CD14-positive monocyte (primary cell): Measurements from ENCODE around the gene AMZ1. TPM values are rescaled to one million over a fixed set of nuclear protein-coding genes. Genes with fewer than 3 reads are reported as not detected.

Experiments used
- DNase-seq, 3 donors: peaks; one replicate each; pipeline ENCODE4 v3.0.0-alpha.2; 2011 to 2022
- H2AFZ ChIP-seq: 2 replicates; pipeline ENCODE4 v1.6.0; 2012; ENCODE audit warnings: mild to moderate bottlenecking, low read depth, low read length, inconsistent platforms; ENCODE audit not compliant: insufficient read depth, poor library complexity, severe bottlenecking
- H3K27ac ChIP-seq, 2 donors: 1 replicate in 1 of 2; 2 replicates in 1 of 2; pipeline ENCODE4 v1.5.1; 2012 to 2013; ENCODE audit warnings: low read length in 2 of 2, control low read depth in 1 of 2, inconsistent platforms in 1 of 2, low read depth in 1 of 2, mild to moderate bottlenecking in 1 of 2
- H3K27me3 ChIP-seq, 2 donors: one replicate each; pipeline versions ENCODE4 v1.6.0 to v1.6.1; 2011 to 2013; ENCODE audit warnings: low read length in 2 of 2; ENCODE audit not compliant: control insufficient read depth in 2 of 2, insufficient read depth in 2 of 2
- H3K36me3 ChIP-seq, 2 donors: replicated peaks in 1 of 2; 1 replicate in 1 of 2; 2 replicates in 1 of 2; pipeline versions ENCODE4 v1.5.1 to v1.6.1; 2012 to 2013; ENCODE audit warnings: low read length in 2 of 2, control low read depth in 1 of 2, inconsistent platforms in 1 of 2, mild to moderate bottlenecking in 1 of 2; ENCODE audit not compliant: insufficient read depth in 2 of 2, control insufficient read depth in 1 of 2
- H3K4me1 ChIP-seq, 2 donors: 1 replicate in 1 of 2; 2 replicates in 1 of 2; pipeline versions ENCODE4 v1.5.1 to v1.6.1; 2012 to 2013; ENCODE audit warnings: low read length in 2 of 2, control low read depth in 1 of 2, inconsistent platforms in 1 of 2, mild to moderate bottlenecking in 1 of 2, moderate library complexity in 1 of 2; ENCODE audit not compliant: insufficient read depth in 2 of 2, control insufficient read depth in 1 of 2
- H3K4me2 ChIP-seq: replicated peaks from 2 replicates; pipeline ENCODE3; 2012; ENCODE audit warnings: low read length, moderate library complexity, mild to moderate bottlenecking; ENCODE audit not compliant: poor library complexity, severe bottlenecking; ENCODE audit errors: extremely low read depth
- H3K4me3 ChIP-seq, 3 experiments: fragments of 200-600 bp in 1 of 3; sonication (generic) in 1 of 3; replicated peaks in 1 of 3; 1 replicate in 2 of 3; 2 replicates in 1 of 3; pipeline ENCODE4 v1.5.1; 2011 to 2013; ENCODE audit warnings: low read length in 3 of 3, mild to moderate bottlenecking in 3 of 3, control low read depth in 2 of 3, low read depth in 2 of 3, inconsistent platforms in 1 of 3, moderate library complexity in 1 of 3
- H3K79me2 ChIP-seq: 2 replicates; pipeline ENCODE4 v1.6.0; 2012; ENCODE audit warnings: mild to moderate bottlenecking, control low read depth, inconsistent platforms, low read length, moderate library complexity; ENCODE audit not compliant: insufficient read depth
- H3K9ac ChIP-seq: 2 replicates; pipeline ENCODE4 v1.6.0; 2017; ENCODE audit warnings: low read length, mild to moderate bottlenecking; ENCODE audit not compliant: insufficient read depth, poor library complexity, severe bottlenecking
- H3K9me3 ChIP-seq, 2 donors: replicated peaks in 1 of 2; 1 replicate in 1 of 2; 2 replicates in 1 of 2; pipeline versions ENCODE4 v1.5.1 to v1.6.1; 2012 to 2013; ENCODE audit warnings: low read length in 2 of 2, control low read depth in 1 of 2; ENCODE audit not compliant: control insufficient read depth in 1 of 2, insufficient read depth in 1 of 2
- H4K20me1 ChIP-seq: 2 replicates; pipeline ENCODE4 v1.6.0; 2012; ENCODE audit warnings: mild to moderate bottlenecking, low read length, control low read depth, moderate library complexity; ENCODE audit not compliant: insufficient read depth
- H3K27ac Mint-ChIP-seq, 7 donors: one replicate each; pipeline ENCODE4 v1.8.0; 2020; ENCODE audit warnings: mild to moderate bottlenecking in 7 of 7, mixed read lengths in 7 of 7, moderate library complexity in 6 of 7, inconsistent platforms in 2 of 7
- H3K27me3 Mint-ChIP-seq, 3 donors: one replicate each; pipeline ENCODE4 v1.8.0; 2021 to 2022; ENCODE audit warnings: low read depth in 3 of 3, mild to moderate bottlenecking in 3 of 3, mixed read lengths in 3 of 3, moderate library complexity in 3 of 3, inconsistent platforms in 1 of 3
- H3K36me3 Mint-ChIP-seq, 2 donors: one replicate each; pipeline ENCODE4 v1.8.0; 2020; ENCODE audit warnings: mixed read lengths in 2 of 2, inconsistent platforms in 1 of 2, mild to moderate bottlenecking in 1 of 2
- H3K4me1 Mint-ChIP-seq: one replicate; pipeline ENCODE4 v1.8.0; 2020; ENCODE audit warnings: mild to moderate bottlenecking, mixed read lengths
- H3K4me3 Mint-ChIP-seq, 2 donors: one replicate each; pipeline ENCODE4 v1.8.0; 2020; ENCODE audit warnings: mild to moderate bottlenecking in 2 of 2, mixed read lengths in 2 of 2, moderate library complexity in 1 of 2
- H3K9me3 Mint-ChIP-seq, 7 donors: one replicate each; pipeline ENCODE4 v1.8.0; 2020 to 2022; ENCODE audit warnings: mixed read lengths in 7 of 7, mild to moderate bottlenecking in 6 of 7, moderate library complexity in 6 of 7, inconsistent platforms in 2 of 7
- CTCF ChIP-seq: fragments of 200-600 bp; IDR thresholded peaks from one replicate; pipeline ENCODE4 v1.8.0; 2022; ENCODE audit warnings: antibody characterized with exemption, mild to moderate bottlenecking
- WGBS: methylation state at CpG from one replicate; pipeline ENCODE4 v1.1.5; 2013; ENCODE audit warnings: missing lambda C conversion rate; ENCODE audit not compliant: insufficient coverage; 5-methylcytosine and 5-hydroxymethylcytosine counted together
- intact Hi-C, 2 donors: fragments of 100-400 bp; cut with micrococcal nuclease; formaldehyde crosslinking; loops; one replicate each; pipeline versions ENCODE4 v1.15.0 to v1.15.1; 2023
- polyA plus RNA-seq, 3 donors: library from polyadenylated mRNA; depleted of rRNA in 1 of 3; unstranded in 2 of 3; stranded (reverse) in 1 of 3; fragments of 300-500 nt in 2 of 3; fragments of >200 nt in 1 of 3; fragmentation: Illumina TruSeq in 2 of 3; gene quantifications; 1 replicate in 2 of 3; 2 replicates in 1 of 3; pipeline ENCODE4 v1.2.3, GENCODE V29; 2012 to 2021

The AMZ1 gene
- polyA plus RNA-seq, 3 donors = 0.09 to 0.25 (median 0.14) TPM

GRCh38 chr7:2710286-2710655 is 22.3 kb downstream of the AMZ1 start:
- Mint-ChIP-seq H3K4me1 (peaks cover 35% of the 10 kb centered on the region), H3K36me3 (peaks cover 6 to 12% of the 10 kb centered on the region in 2 donors), H3K4me3 (no peak overlapping the region), H3K9me3 (peaks cover 3 to 10% (median 5%) of the 10 kb centered on the region in 7 donors), H3K27me3 (peaks cover 13 to 48% (median 20%) of the 10 kb centered on the region in 3 donors), H3K27ac (peak overlapping the region in 2 of 7 donors; percentile 56 to 72)
- H3K36me3 ChIP-seq = no peaks in the 10 kb centered on the region
- H3K79me2 ChIP-seq = no peaks in the 10 kb centered on the region
- TF ChIP-seq CTCF = no peak
- peaks cover 0 to 6% of the 10 kb centered on the region in 2 donors for H3K27me3 ChIP-seq
- H3K4me1 ChIP-seq = peaks cover 22 to 28% of the 10 kb centered on the region in 2 donors
- no peak for DNase-seq
- WGBS = 95% methylated on average over 10 of the region's 11 CpGs
- H3K9me3 ChIP-seq = peaks cover 0 to 5% of the 10 kb centered on the region in 2 donors
- H2AFZ ChIP-seq = peak overlapping the region; percentile 52
- H3K4me3 ChIP-seq = peak overlapping the region in 1 of 3 experiments; percentile 49
- H4K20me1 ChIP-seq = no peaks in the 10 kb centered on the region
- H3K4me2 ChIP-seq = peak overlapping the region; percentile 63
- H3K9ac ChIP-seq = no peak overlapping the region
- intact Hi-C loops = no loop called here
- H3K27ac ChIP-seq = no peak overlapping the region

DNA sequence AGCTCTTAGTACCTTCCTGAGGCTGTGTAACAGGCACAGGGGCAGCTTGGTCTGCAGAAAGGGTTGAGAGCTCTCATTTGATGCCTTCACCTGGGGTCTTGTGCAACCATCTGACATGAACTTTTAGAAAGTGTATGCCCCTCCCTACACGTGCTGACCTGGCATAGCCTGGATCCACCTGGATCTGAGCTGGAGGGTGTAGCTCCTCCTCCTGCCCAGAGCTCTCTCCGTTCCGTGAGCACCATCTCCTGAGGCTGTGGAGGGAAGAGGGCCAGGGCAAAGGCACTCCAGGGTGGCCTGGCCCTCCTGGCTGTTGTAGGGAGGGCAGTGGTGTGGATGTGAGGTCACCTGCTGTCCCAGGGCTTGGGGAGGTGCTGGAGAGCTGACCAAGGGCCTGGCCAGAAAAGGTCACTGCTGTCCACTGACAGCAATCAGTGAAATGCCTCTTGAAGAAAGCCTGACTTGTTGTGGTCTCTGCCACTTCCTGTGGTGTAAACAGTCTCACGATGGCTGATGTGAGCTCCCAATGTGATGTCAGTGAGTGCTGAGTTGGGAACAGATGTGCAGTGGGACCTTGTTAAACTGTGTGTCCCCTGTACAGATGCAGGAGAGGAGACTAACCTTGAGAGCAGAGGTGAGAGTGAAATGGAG is 23.0 kb downstream of the AMZ1 start:
- intact Hi-C loops = no loop called here
- Mint-ChIP-seq H3K27ac (peak overlapping the region in 5 of 7 donors; percentile 49 to 87 (median 60)), H3K4me1 (peaks cover 43% of the 10 kb centered on the region), H3K36me3 (peaks cover 6 to 14% of the 10 kb centered on the region in 2 donors), H3K4me3 (no peak overlapping the region), H3K9me3 (peaks cover 3 to 12% (median 6%) of the 10 kb centered on the region in 7 donors), H3K27me3 (peaks cover 13 to 47% (median 20%) of the 10 kb centered on the region in 3 donors)
- no peak overlapping the region for H3K4me3 ChIP-seq
- no peak overlapping the region for H3K27ac ChIP-seq
- H3K4me1 ChIP-seq = peaks cover 30 to 35% of the 10 kb centered on the region in 2 donors
- H3K79me2 ChIP-seq = no peaks in the 10 kb centered on the region
- no peak for TF ChIP-seq CTCF
- no peak overlapping the region for H2AFZ ChIP-seq
- peaks cover 0 to 5% of the 10 kb centered on the region in 2 donors for H3K9me3 ChIP-seq
- H3K9ac ChIP-seq = no peak overlapping the region
- DNase-seq = peak; percentile 34 to 47 (median 43)
- H4K20me1 ChIP-seq = no peaks in the 10 kb centered on the region
- no peak overlapping the region for H3K4me2 ChIP-seq
- WGBS = 64% methylated on average over 4 of the region's 4 CpGs
- H3K27me3 ChIP-seq = peaks cover 0 to 6% of the 10 kb centered on the region in 2 donors
- no peaks in the 10 kb centered on the region for H3K36me3 ChIP-seq
